Epithelial cell of esophagus (primary cell): Measurements from ENCODE around the gene SPTBN1.

Source experiments
- DNase-seq: peaks from one replicate; pipeline ENCODE4 v3.0.0; 2010; ENCODE audit warnings: low read depth
- H3K4me3 ChIP-seq: 2 replicates; pipeline ENCODE4 v1.5.1; 2011; ENCODE audit warnings: mild to moderate bottlenecking, low read length, control low read depth
- CTCF ChIP-seq: IDR thresholded peaks from 2 replicates; pipeline ENCODE4 v1.5.1; 2011; ENCODE audit warnings: low read depth, mild to moderate bottlenecking, low read length, control low read depth, inconsistent platforms; ENCODE audit not compliant: insufficient read depth; ENCODE audit errors: missing control alignments

The SPTBN1 gene

DNA sequence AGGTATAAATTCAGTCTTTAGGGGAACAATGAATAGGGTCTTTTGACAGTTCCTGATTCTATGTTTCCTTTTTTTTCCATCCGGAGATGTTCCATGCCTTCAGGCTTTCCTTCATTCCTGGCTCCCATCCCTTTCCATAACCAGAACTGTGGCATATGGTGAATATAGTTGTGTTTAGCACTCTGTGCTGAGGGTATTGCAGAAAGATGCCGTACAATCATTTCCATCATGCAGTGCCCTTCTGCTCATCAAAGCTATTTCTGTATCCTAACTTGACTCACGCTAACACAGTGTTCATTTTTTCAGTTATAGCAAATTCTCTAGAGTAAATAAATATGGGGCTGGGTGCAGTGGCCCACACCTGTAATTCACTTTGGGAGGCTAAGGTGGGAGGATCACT lies 135.4 kb downstream of the SPTBN1 start:
- TF ChIP-seq CTCF: no peak
- DNase-seq: no peak
- H3K4me3 ChIP-seq: no peak overlapping the region

DNA sequence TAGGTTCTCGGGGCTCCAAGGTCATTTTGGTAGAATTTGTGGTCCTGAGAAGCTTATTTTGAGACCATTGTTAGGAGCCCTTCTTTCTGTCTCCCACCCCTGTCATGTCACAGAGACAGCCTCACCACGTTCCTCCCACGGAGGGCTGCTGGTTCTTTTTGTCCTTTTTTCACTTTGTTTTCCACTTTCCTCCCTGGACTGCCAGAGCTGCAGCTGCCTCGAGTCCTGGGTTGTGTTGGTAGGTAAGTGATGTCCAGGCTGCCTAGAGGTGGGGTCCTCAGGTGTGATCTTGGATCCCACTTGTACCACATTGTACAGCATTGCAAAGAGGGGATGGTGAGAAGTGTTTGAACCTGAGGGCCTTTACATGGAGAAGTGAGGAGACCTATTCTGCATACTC lies 137.1 kb downstream of the SPTBN1 start:
- DNase-seq: no peak
- no peak overlapping the region for H3K4me3 ChIP-seq
- no peak for TF ChIP-seq CTCF

DNA sequence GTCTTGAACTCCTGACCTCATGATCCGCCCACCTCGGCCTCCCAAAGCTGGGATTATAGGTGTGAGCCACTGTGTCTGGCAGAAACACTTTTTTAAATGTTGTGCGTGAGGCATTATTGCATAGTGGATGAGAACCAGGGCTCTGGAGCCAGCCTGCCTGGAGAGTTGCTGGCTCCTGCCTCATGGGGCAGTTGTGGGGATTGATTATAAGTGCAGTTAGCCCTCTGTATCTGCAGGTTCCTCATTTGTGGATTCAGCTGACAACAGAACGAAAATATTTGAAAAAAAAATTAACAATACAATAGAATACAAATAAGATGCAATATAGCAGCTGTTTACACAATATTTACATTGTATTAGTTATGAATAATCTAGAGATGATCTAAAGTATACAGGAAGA lies 137.9 kb downstream of the SPTBN1 start:
- no peak for DNase-seq
- TF ChIP-seq CTCF: no peak
- H3K4me3 ChIP-seq: no peak overlapping the region

DNA sequence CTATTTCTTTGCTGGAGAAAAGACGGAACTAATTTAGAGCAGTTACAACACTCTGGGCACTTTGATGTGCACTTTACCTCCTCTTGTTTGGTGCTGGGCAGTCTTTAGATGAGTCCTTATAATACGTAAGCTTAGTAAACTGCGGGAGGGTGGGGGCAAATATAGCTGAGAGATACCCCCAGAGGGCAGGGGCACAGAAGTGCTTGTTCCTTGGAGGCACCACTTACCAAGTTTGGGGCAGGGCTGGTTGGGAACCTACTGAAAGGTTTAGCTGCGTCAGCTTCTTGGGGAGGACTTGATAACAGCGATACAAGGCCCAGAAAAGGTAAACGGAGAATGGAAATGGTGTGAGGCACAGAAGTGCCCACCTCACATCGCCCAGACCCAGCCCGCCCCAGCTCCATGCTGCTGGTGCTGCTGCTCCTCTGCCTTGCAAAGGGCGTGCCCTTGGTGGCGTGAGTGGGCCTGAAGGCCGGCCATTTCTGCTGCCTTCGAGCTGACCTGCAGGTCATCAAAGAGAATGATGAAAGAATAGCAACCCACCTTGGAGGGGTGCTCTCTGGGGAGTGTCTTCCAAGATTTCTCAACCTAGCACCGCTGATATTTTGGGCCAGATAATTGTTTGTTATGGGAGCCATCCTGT lies 139.2 kb downstream of the SPTBN1 start:
- DNase-seq: no peak
- no peak for TF ChIP-seq CTCF
- no peak overlapping the region for H3K4me3 ChIP-seq

DNA sequence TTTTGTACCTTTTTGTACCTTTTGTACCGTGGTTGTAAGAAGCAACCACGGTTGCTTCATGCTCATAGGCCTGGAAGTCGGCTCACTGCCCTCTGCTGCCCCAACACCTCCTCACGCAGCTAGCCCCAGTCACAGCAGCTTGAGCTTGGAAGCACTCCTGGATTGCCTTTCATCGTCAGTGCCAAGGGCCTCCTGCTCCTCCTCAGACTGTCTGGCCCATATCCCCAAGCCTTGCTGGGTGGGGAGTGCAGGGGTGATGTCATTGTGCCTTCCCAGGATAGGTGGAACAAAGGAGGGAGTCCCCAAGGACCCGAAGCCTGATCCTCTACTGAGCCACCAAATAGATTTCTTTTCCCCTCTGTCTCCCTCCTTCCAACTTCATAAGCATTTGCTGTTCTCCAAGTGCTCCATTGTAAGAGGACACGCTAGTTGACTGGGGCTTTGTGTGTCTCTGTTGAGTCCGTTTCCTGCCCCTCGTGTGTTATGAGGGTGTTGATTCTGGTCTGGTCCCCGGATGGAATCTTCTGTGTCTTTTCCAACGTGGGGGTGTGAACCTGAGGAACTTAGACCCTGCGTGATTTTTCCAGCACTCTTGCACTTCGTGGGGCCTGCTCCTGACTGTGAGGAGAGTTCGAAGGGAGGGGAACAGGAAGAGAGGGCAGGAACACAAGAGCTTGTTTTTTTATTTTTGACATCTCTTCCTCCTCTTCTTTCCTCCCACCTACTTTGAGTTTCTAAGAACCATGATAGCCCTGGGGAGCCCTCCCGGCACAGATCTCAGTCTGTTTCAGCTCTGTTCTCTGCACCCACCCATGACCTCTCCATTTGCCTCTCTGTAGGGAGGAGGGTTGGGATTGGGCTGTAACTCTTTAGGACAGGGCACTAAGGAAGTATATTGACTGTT lies 140.1 kb downstream of the SPTBN1 start:
- DNase-seq: no peak
- TF ChIP-seq CTCF: no peak
- H3K4me3 ChIP-seq: no peak overlapping the region

DNA sequence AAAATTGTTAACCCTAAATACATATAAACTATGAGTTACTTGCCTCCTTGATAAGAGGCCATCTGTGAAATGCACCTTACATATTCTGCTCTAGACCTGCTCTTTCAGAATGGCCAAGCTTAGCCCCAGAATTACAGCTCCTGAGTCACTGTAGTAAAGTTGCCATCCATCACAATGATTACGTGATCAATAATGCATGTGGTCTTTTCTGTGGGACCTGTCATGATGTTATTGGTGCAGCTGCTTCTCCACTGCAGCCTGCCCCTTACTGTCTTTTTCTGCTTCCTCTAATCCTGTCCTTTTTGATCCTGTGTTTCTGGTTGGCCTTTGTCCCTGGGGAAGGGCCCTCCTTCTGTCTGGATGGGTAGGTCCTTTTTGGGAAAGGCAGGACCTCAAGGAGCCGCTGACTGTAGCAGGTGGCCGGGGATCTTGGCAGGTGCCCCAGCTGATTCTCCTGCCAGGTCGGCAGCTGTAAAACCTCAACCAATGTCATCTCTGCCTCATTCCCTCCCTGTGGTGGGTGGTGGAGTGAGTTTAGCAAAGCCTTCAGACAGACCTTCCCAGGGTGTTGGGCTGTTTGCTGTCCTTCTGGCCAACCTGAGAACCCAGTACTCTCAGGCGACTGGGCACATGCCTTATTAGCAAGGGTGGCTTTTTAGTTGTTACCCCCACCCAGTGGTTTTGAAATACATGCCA lies 141.2 kb downstream of the SPTBN1 start:
- no peak for DNase-seq
- H3K4me3 ChIP-seq: no peak overlapping the region
- no peak for TF ChIP-seq CTCF
